ENCODE data around the gene HTR3A.

Gene HTR3A

GRCh38 chr11:113960702-113961330 lies 14.1 kb upstream of the HTR3A start:
- no peak for TF ChIP-seq GATA3 (IDR thresholded peaks at IDR 0.05; ENCODE audit: low read depth, low read length)
- no peak for TF ChIP-seq GATA2 (IDR thresholded peaks at IDR 0.05; ENCODE audit: low read depth, low read length)

DNA sequence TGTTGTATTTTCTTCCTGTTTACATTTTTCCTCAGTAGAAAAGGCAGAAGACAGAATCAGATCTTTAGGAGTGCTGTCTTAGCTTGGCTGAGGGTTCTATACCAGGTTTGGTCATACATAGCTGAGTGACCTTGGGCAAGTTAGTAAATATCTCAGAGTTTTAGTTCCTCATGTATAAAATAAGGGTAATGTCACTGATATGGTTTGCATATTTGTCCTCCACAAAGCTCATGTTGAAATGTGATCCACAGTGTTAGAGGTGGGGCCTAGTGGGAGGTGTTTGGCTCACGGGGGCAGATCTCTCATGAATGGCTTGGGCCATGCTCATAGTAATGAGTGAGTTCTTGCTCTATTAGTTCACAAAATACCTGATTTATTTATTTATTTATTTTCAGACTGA lies 7.5 kb upstream of the HTR3A start:
- no peak for TF ChIP-seq GATA3 (IDR thresholded peaks at IDR 0.05; ENCODE audit: low read depth, low read length)
- TF ChIP-seq GATA2 (IDR thresholded peaks at IDR 0.05; ENCODE audit: low read depth, low read length), result no peak

DNA sequence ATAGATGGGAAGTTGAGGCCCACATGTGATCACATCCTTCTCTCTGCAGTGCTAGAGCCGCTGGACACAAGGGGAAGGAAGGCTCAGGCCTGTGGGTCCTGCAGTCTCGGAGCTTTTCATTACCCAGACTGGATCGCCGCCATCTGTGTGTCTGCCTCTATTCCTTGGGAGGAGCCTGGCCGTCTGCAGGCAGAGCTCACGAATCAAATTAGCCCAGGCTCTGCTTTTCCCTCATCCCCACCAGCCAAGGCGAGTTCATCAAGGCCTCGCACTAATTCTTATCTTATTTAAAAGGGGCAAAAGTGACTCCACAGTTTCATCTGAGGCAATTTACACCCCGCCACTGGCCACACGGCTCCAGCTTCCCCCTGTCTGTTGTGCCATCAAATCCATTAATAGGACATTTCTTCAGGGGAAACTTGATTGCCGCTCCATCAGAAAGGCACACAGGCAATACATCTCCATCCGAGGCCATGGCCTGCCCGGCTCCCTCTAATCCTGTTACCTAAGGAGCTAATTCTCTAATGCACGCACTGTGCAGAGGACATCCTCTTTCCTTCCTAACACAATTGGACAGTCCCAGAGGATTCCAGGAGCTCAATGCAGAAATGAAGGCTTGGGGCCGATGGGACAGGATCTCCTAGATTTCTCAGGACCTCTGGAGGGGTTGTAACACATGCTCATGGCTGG lies 3.3 kb upstream of the HTR3A start:
- TF ChIP-seq GATA2 (IDR thresholded peaks at IDR 0.05; ENCODE audit: low read depth, low read length) (no peak), GATA3 (IDR thresholded peaks at IDR 0.05; ENCODE audit: low read depth, low read length) (no peak)

DNA sequence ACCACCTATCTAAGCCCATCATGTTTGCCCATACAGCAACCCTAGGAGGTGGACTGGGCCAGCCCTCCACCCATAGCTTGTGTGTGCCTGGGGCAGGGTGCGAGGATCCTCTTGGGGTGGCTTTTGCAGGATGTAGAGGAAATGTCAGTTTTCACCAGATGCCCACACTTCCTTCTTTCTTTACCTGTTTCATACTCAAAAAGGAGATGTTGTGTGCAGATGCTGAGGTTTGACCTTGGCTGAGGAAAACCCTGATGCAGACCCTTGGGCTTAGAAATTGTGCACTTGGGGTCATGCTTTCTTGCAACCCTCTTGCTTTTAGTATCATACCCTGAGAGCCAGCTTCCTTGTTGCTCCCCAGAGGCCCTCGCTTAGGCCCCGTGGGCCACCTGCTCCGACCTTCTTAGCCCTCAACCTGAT lies 2.2 kb downstream of the HTR3A start:
- TF ChIP-seq GATA3 (IDR thresholded peaks at IDR 0.05; ENCODE audit: low read depth, low read length), result no peak
- TF ChIP-seq GATA2 (IDR thresholded peaks at IDR 0.05; ENCODE audit: low read depth, low read length), result no peak

GRCh38 chr11:113977701-113978100 lies 2.8 kb downstream of the HTR3A start:
- TF ChIP-seq GATA3 (IDR thresholded peaks at IDR 0.05; ENCODE audit: low read depth, low read length) (no peak), GATA2 (IDR thresholded peaks at IDR 0.05; ENCODE audit: low read depth, low read length) (no peak)

- TF ChIP-seq GATA3 (IDR thresholded peaks at IDR 0.05; ENCODE audit: low read depth, low read length) (no peak), GATA2 (IDR thresholded peaks at IDR 0.05; ENCODE audit: low read depth, low read length) (no peak)
These were observed 4.5 kb downstream of the HTR3A start for GRCh38 chr11:113979431-113979830.

DNA sequence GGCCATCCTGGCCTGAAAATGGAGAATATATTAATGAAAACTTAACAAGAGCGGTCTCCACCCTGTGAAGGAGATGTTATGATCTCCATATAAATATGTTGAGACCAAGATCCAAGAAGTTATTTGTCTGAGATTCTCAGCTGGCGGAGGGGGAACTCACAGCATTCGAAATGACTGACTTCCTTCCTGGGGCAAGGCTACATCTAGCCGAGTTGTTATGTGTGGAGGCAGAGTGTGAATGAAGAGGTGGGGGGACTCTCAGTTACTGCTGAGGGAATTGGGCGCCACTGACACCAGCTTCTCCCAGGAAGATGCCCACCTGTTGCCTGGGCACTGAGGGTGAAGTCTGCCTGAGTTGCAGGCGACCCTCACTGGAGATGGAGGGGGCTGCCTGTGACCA lies 5.9 kb downstream of the HTR3A start:
- TF ChIP-seq GATA2 (IDR thresholded peaks at IDR 0.05; ENCODE audit: low read depth, low read length), result no peak
- TF ChIP-seq GATA3 (IDR thresholded peaks at IDR 0.05; ENCODE audit: low read depth, low read length), result no peak

DNA sequence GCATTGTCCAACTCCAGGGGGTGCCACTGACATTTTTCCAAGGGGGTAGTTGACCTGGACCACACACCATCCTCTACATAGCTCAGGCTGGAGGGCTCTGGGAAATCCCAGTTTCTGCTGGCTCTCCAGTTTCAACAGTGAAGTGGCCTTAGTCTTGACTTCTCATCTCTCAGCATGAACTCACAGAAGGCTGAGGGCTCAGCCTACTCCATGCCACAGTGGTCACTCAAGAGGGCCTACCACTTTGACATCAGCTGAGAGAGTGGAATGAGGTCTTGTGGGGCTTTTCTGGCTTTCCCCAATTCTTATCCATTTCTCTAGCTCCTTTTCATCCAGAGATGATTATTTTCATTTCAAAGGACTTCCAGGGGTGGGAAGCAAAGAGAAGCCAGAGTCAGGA lies 7.4 kb downstream of the HTR3A start:
- no peak for TF ChIP-seq GATA3 (IDR thresholded peaks at IDR 0.05; ENCODE audit: low read depth, low read length)
- no peak for TF ChIP-seq GATA2 (IDR thresholded peaks at IDR 0.05; ENCODE audit: low read depth, low read length)

DNA sequence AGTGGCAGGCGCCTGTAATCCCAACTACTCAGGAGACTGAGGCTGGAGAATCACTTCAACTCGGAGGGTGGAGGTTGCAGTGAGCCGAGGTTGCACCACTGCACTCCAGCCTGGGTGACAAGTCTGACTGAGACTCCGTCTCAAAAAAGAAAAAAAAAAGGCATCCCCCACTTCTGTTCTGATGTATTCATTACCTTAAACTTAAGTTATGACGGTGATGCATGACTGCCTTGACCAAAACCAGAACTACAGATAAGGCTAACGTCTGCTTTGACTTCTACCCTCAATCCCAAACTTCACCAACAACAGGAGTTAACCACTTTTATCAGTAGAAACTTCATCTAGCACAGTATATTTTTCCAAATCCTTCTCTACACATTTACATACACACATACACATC lies 9.9 kb downstream of the HTR3A start:
- no peak for TF ChIP-seq GATA2 (IDR thresholded peaks at IDR 0.05; ENCODE audit: low read depth, low read length)
- TF ChIP-seq GATA3 (IDR thresholded peaks at IDR 0.05; ENCODE audit: low read depth, low read length), result no peak

GRCh38 chr11:113985906-113986305 lies 11.0 kb downstream of the HTR3A start:
- TF ChIP-seq GATA2 (IDR thresholded peaks at IDR 0.05; ENCODE audit: low read depth, low read length) (no peak), GATA3 (IDR thresholded peaks at IDR 0.05; ENCODE audit: low read depth, low read length) (no peak)

DNA sequence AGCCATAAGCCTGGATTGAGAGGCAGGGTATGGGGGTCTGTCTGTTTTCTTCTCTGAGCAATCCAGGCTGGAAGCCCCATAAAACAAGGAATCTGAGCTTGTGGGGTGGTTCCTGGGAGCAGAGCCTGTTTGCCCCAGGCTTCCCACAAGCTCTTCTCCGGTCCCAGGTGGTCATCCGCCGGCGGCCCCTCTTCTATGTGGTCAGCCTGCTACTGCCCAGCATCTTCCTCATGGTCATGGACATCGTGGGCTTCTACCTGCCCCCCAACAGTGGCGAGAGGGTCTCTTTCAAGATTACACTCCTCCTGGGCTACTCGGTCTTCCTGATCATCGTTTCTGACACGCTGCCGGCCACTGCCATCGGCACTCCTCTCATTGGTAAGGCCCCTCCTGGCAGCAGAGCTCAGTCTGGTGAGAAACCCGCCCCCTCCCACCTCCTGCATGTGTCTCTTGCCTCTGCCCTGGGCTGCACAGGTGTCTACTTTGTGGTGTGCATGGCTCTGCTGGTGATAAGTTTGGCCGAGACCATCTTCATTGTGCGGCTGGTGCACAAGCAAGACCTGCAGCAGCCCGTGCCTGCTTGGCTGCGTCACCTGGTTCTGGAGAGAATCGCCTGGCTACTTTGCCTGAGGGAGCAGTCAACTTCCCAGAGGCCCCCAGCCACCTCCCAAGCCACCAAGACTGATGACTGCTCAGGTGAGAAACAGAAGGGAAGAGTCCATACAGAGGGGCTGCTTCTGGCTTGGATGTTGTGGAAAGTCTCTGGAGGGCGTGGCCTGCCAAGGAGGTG lies 11.6 kb downstream of the HTR3A start:
- TF ChIP-seq GATA3 (IDR thresholded peaks at IDR 0.05; ENCODE audit: low read depth, low read length) (no peak), GATA2 (IDR thresholded peaks at IDR 0.05; ENCODE audit: low read depth, low read length) (no peak)

DNA sequence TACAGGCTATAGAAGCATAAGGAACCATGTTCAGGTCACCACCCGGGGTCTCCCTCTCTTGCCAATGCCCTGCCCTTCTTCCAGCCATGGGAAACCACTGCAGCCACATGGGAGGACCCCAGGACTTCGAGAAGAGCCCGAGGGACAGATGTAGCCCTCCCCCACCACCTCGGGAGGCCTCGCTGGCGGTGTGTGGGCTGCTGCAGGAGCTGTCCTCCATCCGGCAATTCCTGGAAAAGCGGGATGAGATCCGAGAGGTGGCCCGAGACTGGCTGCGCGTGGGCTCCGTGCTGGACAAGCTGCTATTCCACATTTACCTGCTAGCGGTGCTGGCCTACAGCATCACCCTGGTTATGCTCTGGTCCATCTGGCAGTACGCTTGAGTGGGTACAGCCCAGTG lies 14.5 kb downstream of the HTR3A start:
- no peak for TF ChIP-seq GATA2 (IDR thresholded peaks at IDR 0.05; ENCODE audit: low read depth, low read length)
- no peak for TF ChIP-seq GATA3 (IDR thresholded peaks at IDR 0.05; ENCODE audit: low read depth, low read length)

DNA sequence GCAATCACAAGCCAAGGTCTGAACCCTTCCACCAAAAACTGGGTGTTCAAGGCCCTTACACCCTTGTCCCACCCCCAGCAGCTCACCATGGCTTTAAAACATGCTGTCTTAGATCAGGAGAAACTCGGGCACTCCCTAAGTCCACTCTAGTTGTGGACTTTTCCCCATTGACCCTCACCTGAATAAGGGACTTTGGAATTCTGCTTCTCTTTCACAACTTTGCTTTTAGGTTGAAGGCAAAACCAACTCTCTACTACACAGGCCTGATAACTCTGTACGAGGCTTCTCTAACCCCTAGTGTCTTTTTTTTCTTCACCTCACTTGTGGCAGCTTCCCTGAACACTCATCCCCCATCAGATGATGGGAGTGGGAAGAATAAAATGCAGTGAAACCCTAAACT lies 15.0 kb downstream of the HTR3A start:
- TF ChIP-seq GATA3 (IDR thresholded peaks at IDR 0.05; ENCODE audit: low read depth, low read length) (no peak), GATA2 (IDR thresholded peaks at IDR 0.05; ENCODE audit: low read depth, low read length) (no peak)

- TF ChIP-seq GATA3 (IDR thresholded peaks at IDR 0.05; ENCODE audit: low read depth, low read length), result no peak
- TF ChIP-seq GATA2 (IDR thresholded peaks at IDR 0.05; ENCODE audit: low read depth, low read length), result no peak
These were observed 16.3 kb downstream of the HTR3A start for GRCh38 chr11:113991170-113991569.
